Common myeloid progenitor, CD34-positive (primary cell): ENCODE results near the gene NFATC2IP.

Source experiments
- CTCF ChIA-PET: fragments of 350-600 bp; sonication (Branson Sonifier 250); formaldehyde crosslinking; loops from one replicate; lab custom pipeline; 2021; ENCODE audit warnings: antibody characterized with exemption; lab: Charles Lee
- POLR2A ChIA-PET: fragments of 350-600 bp; sonication (Branson Sonifier 250); formaldehyde crosslinking; loops from one replicate; lab custom pipeline; 2021; ENCODE audit warnings: antibody characterized with exemption; lab: Charles Lee
- DNase-seq, 3 donors: peaks; one replicate each; pipeline versions ENCODE4 v3.0.0 to v3.0.0-alpha.2; 2013
- H3K27ac ChIP-seq, 2 experiments: 1 replicate in 1 of 2; 2 replicates in 1 of 2; pipeline ENCODE4 v1.7.0; 2013; ENCODE audit warnings: inconsistent platforms in 2 of 2, low read length in 2 of 2, mild to moderate bottlenecking in 2 of 2, low read depth in 1 of 2, moderate library complexity in 1 of 2; ENCODE audit not compliant: severe bottlenecking in 2 of 2, insufficient read depth in 1 of 2, poor library complexity in 1 of 2
- H3K27me3 ChIP-seq, 5 experiments: replicated peaks in 2 of 5; 1 replicate in 3 of 5; 2 replicates in 2 of 5; pipeline versions ENCODE4 v1.6.1 to v1.7.0; 2013; ENCODE audit warnings: low read length in 4 of 5, mild to moderate bottlenecking in 2 of 5, moderate library complexity in 2 of 5, inconsistent platforms in 1 of 5; ENCODE audit not compliant: insufficient read depth in 5 of 5, control insufficient read depth in 4 of 5
- H3K36me3 ChIP-seq, 4 experiments: 1 replicate in 2 of 4; 2 replicates in 2 of 4; pipeline versions ENCODE4 v1.6.1 to v1.7.0; 2013; ENCODE audit warnings: low read length in 3 of 4, control low read depth in 1 of 4, mild to moderate bottlenecking in 1 of 4; ENCODE audit not compliant: control insufficient read depth in 4 of 4, insufficient read depth in 4 of 4
- H3K4me1 ChIP-seq, 4 experiments: 1 replicate in 3 of 4; 2 replicates in 1 of 4; pipeline versions ENCODE4 v1.6.1 to v1.7.1; 2013; ENCODE audit warnings: low read length in 3 of 4, mild to moderate bottlenecking in 3 of 4, control low read depth in 1 of 4, inconsistent platforms in 1 of 4, moderate library complexity in 1 of 4; ENCODE audit not compliant: control insufficient read depth in 4 of 4, insufficient read depth in 4 of 4; ENCODE audit errors: control extremely low read depth in 1 of 4
- H3K4me3 ChIP-seq, 7 experiments: 1 replicate in 4 of 7; 2 replicates in 3 of 7; pipeline versions ENCODE4 v1.5.1 to v1.7.0; 2013; ENCODE audit warnings: mild to moderate bottlenecking in 7 of 7, low read length in 6 of 7, moderate library complexity in 6 of 7, inconsistent platforms in 2 of 7, low read depth in 2 of 7, control low read depth in 1 of 7; ENCODE audit not compliant: insufficient read depth in 4 of 7, control insufficient read depth in 1 of 7; ENCODE audit errors: extremely low read depth in 1 of 7
- H3K9me3 ChIP-seq, 5 experiments: 1 replicate in 4 of 5; 2 replicates in 1 of 5; pipeline versions ENCODE4 v1.6.1 to v1.7.1; 2013; ENCODE audit warnings: low read length in 4 of 5, mild to moderate bottlenecking in 2 of 5, inconsistent platforms in 1 of 5, low read depth in 1 of 5, moderate library complexity in 1 of 5; ENCODE audit not compliant: control insufficient read depth in 4 of 5, insufficient read depth in 2 of 5; ENCODE audit errors: control extremely low read depth in 1 of 5
- WGBS: methylation state at CpG from one replicate; pipeline ENCODE4 v1.1.5; 2013; ENCODE audit not compliant: insufficient coverage; 5-methylcytosine and 5-hydroxymethylcytosine counted together

NFATC2IP gene

DNA sequence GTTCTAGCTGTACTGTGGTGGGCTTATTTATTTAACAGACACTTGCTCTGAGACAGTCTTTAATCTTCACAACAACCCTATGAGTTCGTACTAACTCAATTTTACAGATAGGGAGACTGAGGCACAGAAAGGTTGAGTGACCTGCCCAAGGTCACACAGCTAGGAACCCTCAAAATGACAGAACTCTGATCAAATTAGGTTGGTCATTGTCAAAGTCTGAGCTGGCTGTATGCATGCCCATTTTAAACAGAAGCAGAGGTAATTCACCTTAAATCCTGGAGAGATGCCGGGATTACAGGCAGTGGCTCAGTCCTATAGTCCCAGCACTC lies 59.1 kb downstream of the NFATC2IP start:
- no peak for DNase-seq
- Histone ChIP-seq H3K9me3 (no peaks in the 10 kb centered on the region), H3K4me1 (peaks cover 2 to 60% (median 38%) of the 10 kb centered on the region in 4 experiments), H3K36me3 (no peaks in the 10 kb centered on the region), H3K4me3 (peak overlapping the region in 2 of 7 experiments; percentile 1 to 36), H3K27ac (peak overlapping the region in 1 of 2 experiments; percentile 68), H3K27me3 (no peaks in the 10 kb centered on the region)
- WGBS: 89% methylated on average over 2 of the region's 2 CpGs
- CTCF ChIA-PET: interaction anchor here (0.9 to 1.3 kb wide), 3 partner anchors 8 to 66 kb away, joined by 3 to 5 read pairs (median 4); no protein-coding TSS in a partner anchor
- POLR2A ChIA-PET: no interaction called here

- POLR2A ChIA-PET: no interaction called here
- Histone ChIP-seq H3K36me3 (no peaks in the 10 kb centered on the region), H3K9me3 (no peaks in the 10 kb centered on the region), H3K27me3 (no peaks in the 10 kb centered on the region), H3K4me1 (peaks cover 2 to 56% (median 37%) of the 10 kb centered on the region in 4 experiments), H3K4me3 (no peak overlapping the region), H3K27ac (no peak overlapping the region)
- 77% methylated on average over 8 of the region's 8 CpGs for WGBS
- peak in 2 of 3 donors; percentile 39 to 54 for DNase-seq
- CTCF ChIA-PET: interaction anchor here (1.2 to 1.4 kb wide), 3 partner anchors 10 to 26 kb away, joined by 4 to 6 read pairs (median 6); partner anchors contain the start of gene LAT
Observed at GRCh38 chr16:29011112-29011511, 60.4 kb downstream of the NFATC2IP start.

- H3K9me3 ChIP-seq: no peaks in the 10 kb centered on the region
- no peaks in the 10 kb centered on the region for H3K36me3 ChIP-seq
- ChIA-PET CTCF (interaction anchor here (1.2 to 1.4 kb wide), 2 partner anchors 9 to 27 kb away, joined by 6 read pairs; partner anchors contain the start of gene LAT), POLR2A (no interaction called here)
- H3K27ac ChIP-seq: no peak overlapping the region
- H3K27me3 ChIP-seq: no peaks in the 10 kb centered on the region
- DNase-seq: no peak
- peaks cover 2 to 56% (median 37%) of the 10 kb centered on the region in 4 experiments for H3K4me1 ChIP-seq
- 100% methylated on average over 2 of the region's 4 CpGs for WGBS
- no peak overlapping the region for H3K4me3 ChIP-seq
Observed at GRCh38 chr16:29011851-29012250, 61.1 kb downstream of the NFATC2IP start.

DNA sequence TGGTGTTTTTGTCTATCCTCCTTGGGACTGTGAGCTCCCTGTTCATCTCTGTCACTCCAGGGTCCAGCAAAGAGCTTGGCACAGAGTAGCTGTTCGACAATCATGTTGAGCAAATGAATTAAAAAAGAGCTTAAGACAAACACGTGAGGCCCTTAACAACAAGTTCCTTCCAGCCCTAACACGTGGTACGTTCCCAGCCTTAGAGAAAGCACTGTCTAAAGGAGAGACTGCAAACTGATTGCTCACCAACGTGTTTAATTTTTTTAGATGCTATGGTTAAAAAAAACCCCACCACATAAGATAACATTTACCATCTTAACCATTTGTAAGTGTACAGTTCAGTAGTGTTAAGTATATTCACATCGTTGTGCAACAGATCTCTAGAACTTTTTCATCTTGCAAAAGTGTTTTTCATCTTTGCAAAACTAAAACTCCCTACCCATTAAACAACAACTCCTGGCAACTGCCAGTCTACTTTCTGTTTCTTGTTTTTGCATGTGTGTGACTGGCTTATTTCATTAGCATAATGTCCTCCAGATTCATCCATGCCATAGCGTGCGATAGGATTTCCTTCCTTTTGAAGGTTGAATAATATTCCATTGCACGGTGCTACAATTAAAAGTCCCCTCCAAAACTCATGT lies 62.3 kb downstream of the NFATC2IP start:
- ChIA-PET CTCF (no interaction called here), POLR2A (no interaction called here)
- H3K27ac ChIP-seq: no peak overlapping the region
- H3K27me3 ChIP-seq: no peaks in the 10 kb centered on the region
- no peak overlapping the region for H3K4me3 ChIP-seq
- H3K9me3 ChIP-seq: no peaks in the 10 kb centered on the region
- WGBS: 81% methylated on average over 5 of the region's 9 CpGs
- no peaks in the 10 kb centered on the region for H3K36me3 ChIP-seq
- peak in 2 of 3 donors; percentile 29 to 54 for DNase-seq
- peaks cover 2 to 48% (median 30%) of the 10 kb centered on the region in 4 experiments for H3K4me1 ChIP-seq

- ChIA-PET CTCF (interaction anchor here (1.2 kb wide), 1 partner anchor 10 kb away, joined by 3 read pairs; no protein-coding TSS in a partner anchor), POLR2A (no interaction called here)
- no peak for DNase-seq
- 100% methylated on average over 3 of the region's 3 CpGs for WGBS
- H3K27me3 ChIP-seq: no peaks in the 10 kb centered on the region
- no peaks in the 10 kb centered on the region for H3K9me3 ChIP-seq
- H3K4me1 ChIP-seq: peaks cover 2 to 33% (median 14%) of the 10 kb centered on the region in 4 experiments
- H3K4me3 ChIP-seq: no peak overlapping the region
- H3K36me3 ChIP-seq: no peaks in the 10 kb centered on the region
- no peak overlapping the region for H3K27ac ChIP-seq
Observed at GRCh38 chr16:29014561-29015069, 63.9 kb downstream of the NFATC2IP start.
